ENCODE measurements around the gene TBX5.

DNA sequence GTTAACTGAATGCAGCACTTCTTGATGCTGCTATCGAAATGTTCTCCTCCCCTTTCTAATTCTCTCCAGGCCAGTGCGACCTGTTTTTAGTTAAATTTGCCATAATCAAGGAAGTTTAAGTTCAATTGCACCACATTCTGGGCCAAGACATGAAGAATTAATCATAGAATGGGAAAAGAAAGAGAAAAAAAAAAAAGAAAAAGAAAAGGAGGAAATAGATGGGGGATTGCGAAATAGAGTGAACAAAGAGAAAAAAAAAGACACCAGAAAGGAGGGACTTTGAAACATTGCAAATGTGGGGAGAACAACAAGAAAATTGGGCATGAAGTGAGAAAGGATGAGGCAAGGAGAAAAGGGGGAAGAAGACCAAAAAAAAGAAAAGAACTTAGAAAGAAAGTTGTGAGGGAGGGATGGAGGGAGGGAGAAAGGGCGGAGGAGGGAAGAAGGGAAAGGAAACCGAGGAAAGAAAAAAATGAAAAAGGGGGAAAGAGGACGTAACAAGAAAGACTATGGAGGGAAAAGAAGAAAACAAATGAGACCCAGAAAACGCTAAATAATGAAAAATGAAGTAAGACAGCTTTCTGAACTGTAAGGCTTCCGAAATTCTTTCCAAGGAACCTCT lies 32.8 kb upstream of the TBX5 start:
- TF ChIP-seq, protein P1, sequence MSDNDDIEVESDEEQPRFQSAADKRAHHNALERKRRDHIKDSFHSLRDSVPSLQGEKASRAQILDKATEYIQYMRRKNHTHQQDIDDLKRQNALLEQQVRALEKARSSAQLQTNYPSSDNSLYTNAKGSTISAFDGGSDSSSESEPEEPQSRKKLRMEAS (IDR thresholded peaks at IDR 0.05), result no peak
- TF ChIP-seq FOXM1 (IDR thresholded peaks at IDR 0.05; ENCODE audit: borderline replicate concordance, low read depth) (no peak), YY1 (IDR thresholded peaks at IDR 0.05; ENCODE audit: low read depth) (no peak)
- TF ChIP-seq, protein P2, sequence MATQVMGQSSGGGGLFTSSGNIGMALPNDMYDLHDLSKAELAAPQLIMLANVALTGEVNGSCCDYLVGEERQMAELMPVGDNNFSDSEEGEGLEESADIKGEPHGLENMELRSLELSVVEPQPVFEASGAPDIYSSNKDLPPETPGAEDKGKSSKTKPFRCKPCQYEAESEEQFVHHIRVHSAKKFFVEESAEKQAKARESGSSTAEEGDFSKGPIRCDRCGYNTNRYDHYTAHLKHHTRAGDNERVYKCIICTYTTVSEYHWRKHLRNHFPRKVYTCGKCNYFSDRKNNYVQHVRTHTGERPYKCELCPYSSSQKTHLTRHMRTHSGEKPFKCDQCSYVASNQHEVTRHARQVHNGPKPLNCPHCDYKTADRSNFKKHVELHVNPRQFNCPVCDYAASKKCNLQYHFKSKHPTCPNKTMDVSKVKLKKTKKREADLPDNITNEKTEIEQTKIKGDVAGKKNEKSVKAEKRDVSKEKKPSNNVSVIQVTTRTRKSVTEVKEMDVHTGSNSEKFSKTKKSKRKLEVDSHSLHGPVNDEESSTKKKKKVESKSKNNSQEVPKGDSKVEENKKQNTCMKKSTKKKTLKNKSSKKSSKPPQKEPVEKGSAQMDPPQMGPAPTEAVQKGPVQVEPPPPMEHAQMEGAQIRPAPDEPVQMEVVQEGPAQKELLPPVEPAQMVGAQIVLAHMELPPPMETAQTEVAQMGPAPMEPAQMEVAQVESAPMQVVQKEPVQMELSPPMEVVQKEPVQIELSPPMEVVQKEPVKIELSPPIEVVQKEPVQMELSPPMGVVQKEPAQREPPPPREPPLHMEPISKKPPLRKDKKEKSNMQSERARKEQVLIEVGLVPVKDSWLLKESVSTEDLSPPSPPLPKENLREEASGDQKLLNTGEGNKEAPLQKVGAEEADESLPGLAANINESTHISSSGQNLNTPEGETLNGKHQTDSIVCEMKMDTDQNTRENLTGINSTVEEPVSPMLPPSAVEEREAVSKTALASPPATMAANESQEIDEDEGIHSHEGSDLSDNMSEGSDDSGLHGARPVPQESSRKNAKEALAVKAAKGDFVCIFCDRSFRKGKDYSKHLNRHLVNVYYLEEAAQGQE (IDR thresholded peaks at IDR 0.05; ENCODE audit: low read depth), result no peak
